PFSK-1 (cell line): ENCODE measurements around the gene EFL1.

Experiments
- FOXP2 ChIP-seq: optimal IDR thresholded peaks from 2 replicates; pipeline ENCODE3; 2011; ENCODE audit warnings: borderline replicate concordance, control low read depth, inconsistent platforms; ENCODE audit not compliant: insufficient read depth; ENCODE audit errors: extremely low read length, extremely low read depth
- POLR2AphosphoS5 ChIP-seq: IDR thresholded peaks from 2 replicates; pipeline ENCODE4 v1.6.1; 2012; ENCODE audit warnings: low read depth, mild to moderate bottlenecking, control low read depth, low read length, moderate library complexity
- REST ChIP-seq, 2 experiments: IDR thresholded peaks; 2 replicates each; pipeline versions ENCODE4 v1.6.1 to v1.8.0; 2011 to 2012; ENCODE audit warnings: low read depth in 2 of 2, low read length in 2 of 2, control low read depth in 1 of 2, inconsistent platforms in 1 of 2, mild to moderate bottlenecking in 1 of 2, moderate library complexity in 1 of 2; ENCODE audit not compliant: insufficient read depth in 1 of 2
- SIN3A ChIP-seq: IDR thresholded peaks from 2 replicates; pipeline ENCODE4 v1.6.1; 2012; ENCODE audit warnings: mild to moderate bottlenecking, low read length, moderate library complexity, borderline replicate concordance; ENCODE audit not compliant: insufficient read depth
- TAF1 ChIP-seq: IDR thresholded peaks from 2 replicates; pipeline ENCODE4 v1.6.1; 2012; ENCODE audit warnings: low read length, control low read depth, borderline replicate concordance; ENCODE audit not compliant: insufficient read depth

The EFL1 gene

GRCh38 chr15:82138306-82138705 lies 124.2 kb downstream of the EFL1 start:
- TF ChIP-seq POLR2AphosphoS5, result no peak

GRCh38 chr15:82137261-82137660 lies 125.3 kb downstream of the EFL1 start:
- TF ChIP-seq REST (IDR thresholded peaks at IDR 0.05; ENCODE audit: insufficient read depth in 1 of 2, low read depth in 2 of 2, low read length in 2 of 2) (no peak), SIN3A (no peak), POLR2AphosphoS5 (no peak), FOXP2 (no peak), TAF1 (no peak)

- no peak for TF ChIP-seq POLR2AphosphoS5
Observed at GRCh38 chr15:82136120-82136519, 126.4 kb downstream of the EFL1 start.

GRCh38 chr15:82135638-82136037 lies 126.9 kb downstream of the EFL1 start:
- TF ChIP-seq REST (IDR thresholded peaks at IDR 0.05; ENCODE audit: insufficient read depth in 1 of 2, low read depth in 2 of 2, low read length in 2 of 2), result no peak
- no peak for TF ChIP-seq SIN3A
- no peak for TF ChIP-seq POLR2AphosphoS5
- no peak for TF ChIP-seq TAF1
- TF ChIP-seq FOXP2, result no peak

GRCh38 chr15:82134461-82134860 lies 128.1 kb downstream of the EFL1 start:
- TF ChIP-seq SIN3A, result no peak
- TF ChIP-seq REST (IDR thresholded peaks at IDR 0.05; ENCODE audit: insufficient read depth in 1 of 2, low read depth in 2 of 2, low read length in 2 of 2), result no peak
- TF ChIP-seq POLR2AphosphoS5, result no peak
- no peak for TF ChIP-seq TAF1
- no peak for TF ChIP-seq FOXP2

GRCh38 chr15:82133251-82133650 lies 129.3 kb downstream of the EFL1 start:
- TF ChIP-seq SIN3A (no peak), TAF1 (no peak), POLR2AphosphoS5 (no peak), FOXP2 (no peak), REST (IDR thresholded peaks at IDR 0.05; ENCODE audit: insufficient read depth in 1 of 2, low read depth in 2 of 2, low read length in 2 of 2) (no peak)
